Measurements from ENCODE around the gene MGAT1.

- TF ChIP-seq CTCF (IDR thresholded peaks at IDR 0.05) (no peak), POLR2A (IDR thresholded peaks at IDR 0.05) (no peak)
These were observed 46.3 kb upstream of the MGAT1 start for GRCh38 chr5:180848878-180849277.
